Ishikawa (cell line): ENCODE results near the gene FCN1.

Experiments used
- CEBPB ChIP-seq: IDR thresholded peaks from 2 replicates; pipeline ENCODE4 v1.6.1; 2012
- CREB1 ChIP-seq: IDR thresholded peaks from 2 replicates; pipeline ENCODE4 v1.6.1; 2012; ENCODE audit warnings: low read depth
- EGR1 ChIP-seq: IDR thresholded peaks from 2 replicates; pipeline ENCODE4 v1.6.1; 2012
- EP300 ChIP-seq: IDR thresholded peaks from 2 replicates; pipeline ENCODE4 v1.6.1; 2012; ENCODE audit warnings: borderline replicate concordance
- FOXM1 ChIP-seq: IDR thresholded peaks from 2 replicates; pipeline ENCODE4 v1.6.1; 2012; ENCODE audit warnings: low read depth, borderline replicate concordance
- NFIC ChIP-seq: IDR thresholded peaks from 2 replicates; pipeline ENCODE4 v1.6.1; 2012
- RAD21 ChIP-seq: IDR thresholded peaks from 2 replicates; pipeline ENCODE4 v1.6.1; 2012; ENCODE audit warnings: low read depth
- TAF1 ChIP-seq: IDR thresholded peaks from 2 replicates; pipeline ENCODE4 v1.6.1; 2012; ENCODE audit warnings: low read depth, mild to moderate bottlenecking
- TCF12 ChIP-seq: IDR thresholded peaks from 2 replicates; pipeline ENCODE4 v1.6.1; 2012; ENCODE audit warnings: low read depth
- TEAD4 ChIP-seq: IDR thresholded peaks from 2 replicates; pipeline ENCODE4 v1.6.1; 2012
- YY1 ChIP-seq: IDR thresholded peaks from 2 replicates; pipeline ENCODE4 v1.6.1; 2012; ENCODE audit warnings: low read depth
- ZBTB7A ChIP-seq: IDR thresholded peaks from 2 replicates; pipeline ENCODE4 v1.6.1; 2012; ENCODE audit warnings: low read depth
- TF ChIP-seq, protein P1 (sequence below): IDR thresholded peaks from 2 replicates; pipeline ENCODE4 v1.6.1; 2012
- TF ChIP-seq, protein P2 (sequence below): IDR thresholded peaks from 2 replicates; pipeline ENCODE4 v1.6.1; 2012
- TF ChIP-seq, protein P3 (sequence below): IDR thresholded peaks from 2 replicates; pipeline ENCODE4 v1.6.1; 2012; ENCODE audit warnings: low read depth, mild to moderate bottlenecking

The FCN1 gene

DNA sequence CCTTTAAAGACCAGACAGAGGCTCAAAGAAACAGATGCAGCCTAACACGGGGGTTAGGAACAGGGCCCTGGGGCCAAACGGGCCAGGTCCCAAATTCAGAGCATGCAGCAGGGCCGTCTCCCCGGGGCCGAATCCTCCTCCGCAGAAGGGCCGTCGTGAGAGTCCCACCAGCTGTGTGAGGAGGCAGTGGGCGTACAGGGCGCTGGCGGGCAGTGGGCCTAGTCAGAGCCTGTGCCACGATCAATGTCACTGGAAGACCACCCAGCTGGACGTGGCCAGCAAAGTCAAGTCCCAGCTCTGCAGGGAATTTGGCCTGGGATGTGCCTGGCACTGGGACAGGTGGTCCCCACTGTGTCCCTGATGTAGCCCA is 52.9 kb downstream of the FCN1 start:
- TF ChIP-seq EGR1: no peak
- TF ChIP-seq CREB1: no peak
- no peak for TF ChIP-seq CEBPB
- no peak for TF ChIP-seq RAD21
- TF ChIP-seq, protein P1, sequence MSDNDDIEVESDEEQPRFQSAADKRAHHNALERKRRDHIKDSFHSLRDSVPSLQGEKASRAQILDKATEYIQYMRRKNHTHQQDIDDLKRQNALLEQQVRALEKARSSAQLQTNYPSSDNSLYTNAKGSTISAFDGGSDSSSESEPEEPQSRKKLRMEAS: no peak
- TF ChIP-seq, protein P2, sequence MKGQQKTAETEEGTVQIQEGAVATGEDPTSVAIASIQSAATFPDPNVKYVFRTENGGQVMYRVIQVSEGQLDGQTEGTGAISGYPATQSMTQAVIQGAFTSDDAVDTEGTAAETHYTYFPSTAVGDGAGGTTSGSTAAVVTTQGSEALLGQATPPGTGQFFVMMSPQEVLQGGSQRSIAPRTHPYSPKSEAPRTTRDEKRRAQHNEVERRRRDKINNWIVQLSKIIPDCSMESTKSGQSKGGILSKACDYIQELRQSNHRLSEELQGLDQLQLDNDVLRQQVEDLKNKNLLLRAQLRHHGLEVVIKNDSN: no peak
- no peak for TF ChIP-seq TEAD4
- no peak for TF ChIP-seq FOXM1
- TF ChIP-seq ZBTB7A: no peak
- no peak for TF ChIP-seq YY1
- no peak for TF ChIP-seq NFIC
- no peak for TF ChIP-seq TCF12
- TF ChIP-seq, protein P3, sequence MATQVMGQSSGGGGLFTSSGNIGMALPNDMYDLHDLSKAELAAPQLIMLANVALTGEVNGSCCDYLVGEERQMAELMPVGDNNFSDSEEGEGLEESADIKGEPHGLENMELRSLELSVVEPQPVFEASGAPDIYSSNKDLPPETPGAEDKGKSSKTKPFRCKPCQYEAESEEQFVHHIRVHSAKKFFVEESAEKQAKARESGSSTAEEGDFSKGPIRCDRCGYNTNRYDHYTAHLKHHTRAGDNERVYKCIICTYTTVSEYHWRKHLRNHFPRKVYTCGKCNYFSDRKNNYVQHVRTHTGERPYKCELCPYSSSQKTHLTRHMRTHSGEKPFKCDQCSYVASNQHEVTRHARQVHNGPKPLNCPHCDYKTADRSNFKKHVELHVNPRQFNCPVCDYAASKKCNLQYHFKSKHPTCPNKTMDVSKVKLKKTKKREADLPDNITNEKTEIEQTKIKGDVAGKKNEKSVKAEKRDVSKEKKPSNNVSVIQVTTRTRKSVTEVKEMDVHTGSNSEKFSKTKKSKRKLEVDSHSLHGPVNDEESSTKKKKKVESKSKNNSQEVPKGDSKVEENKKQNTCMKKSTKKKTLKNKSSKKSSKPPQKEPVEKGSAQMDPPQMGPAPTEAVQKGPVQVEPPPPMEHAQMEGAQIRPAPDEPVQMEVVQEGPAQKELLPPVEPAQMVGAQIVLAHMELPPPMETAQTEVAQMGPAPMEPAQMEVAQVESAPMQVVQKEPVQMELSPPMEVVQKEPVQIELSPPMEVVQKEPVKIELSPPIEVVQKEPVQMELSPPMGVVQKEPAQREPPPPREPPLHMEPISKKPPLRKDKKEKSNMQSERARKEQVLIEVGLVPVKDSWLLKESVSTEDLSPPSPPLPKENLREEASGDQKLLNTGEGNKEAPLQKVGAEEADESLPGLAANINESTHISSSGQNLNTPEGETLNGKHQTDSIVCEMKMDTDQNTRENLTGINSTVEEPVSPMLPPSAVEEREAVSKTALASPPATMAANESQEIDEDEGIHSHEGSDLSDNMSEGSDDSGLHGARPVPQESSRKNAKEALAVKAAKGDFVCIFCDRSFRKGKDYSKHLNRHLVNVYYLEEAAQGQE: no peak

DNA sequence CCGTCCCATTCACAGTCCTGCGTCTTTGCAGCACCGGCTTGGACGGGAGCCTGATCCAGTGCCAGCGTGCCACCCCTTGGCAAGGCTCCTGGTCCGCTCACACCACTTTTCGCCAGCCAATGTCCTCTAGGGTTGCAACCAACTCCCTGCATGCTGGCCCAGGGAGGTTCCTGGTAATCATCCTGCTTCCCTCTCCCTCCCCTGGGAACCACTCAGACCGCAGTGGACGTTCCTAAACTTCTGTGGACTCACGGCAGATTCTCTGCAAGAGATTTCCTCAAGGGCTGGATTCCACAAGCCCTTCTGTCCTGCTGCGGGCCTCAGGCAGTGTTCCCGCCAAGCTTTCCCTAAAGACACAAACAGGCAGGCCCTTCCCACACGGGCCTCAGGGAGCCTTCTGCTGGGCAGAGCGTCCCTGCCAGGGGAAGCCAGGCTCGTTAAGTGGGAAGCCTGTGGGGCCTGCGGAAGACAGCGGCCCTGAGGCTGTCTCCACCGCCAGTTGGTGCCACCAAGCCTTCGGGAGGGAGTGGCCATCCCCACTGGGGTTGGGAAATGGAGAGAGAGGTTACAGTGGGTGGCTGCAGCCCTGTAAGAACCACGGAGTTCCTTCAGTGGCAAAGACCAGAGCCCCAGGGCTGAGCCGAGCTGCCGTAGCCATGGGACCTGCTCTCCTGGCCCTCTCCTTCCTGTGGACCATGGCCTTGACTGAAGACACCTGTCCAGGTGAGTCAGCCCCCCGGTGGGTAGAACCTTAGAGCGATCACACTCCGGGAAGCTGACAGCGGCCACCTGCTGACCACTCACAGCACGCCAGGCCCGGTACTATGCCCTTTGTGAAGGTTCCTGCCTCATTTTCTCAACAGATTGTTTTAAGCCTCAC is 53.5 kb downstream of the FCN1 start:
- no peak for TF ChIP-seq EP300
- no peak for TF ChIP-seq TAF1
- no peak for TF ChIP-seq TCF12
- TF ChIP-seq EGR1: no peak
- no peak for TF ChIP-seq NFIC
- TF ChIP-seq, protein P2: no peak
- TF ChIP-seq CREB1: no peak
- no peak for TF ChIP-seq CEBPB
- TF ChIP-seq RAD21: no peak
- TF ChIP-seq FOXM1: no peak
- TF ChIP-seq ZBTB7A: no peak
- TF ChIP-seq, protein P1: no peak
- no peak for TF ChIP-seq YY1
- TF ChIP-seq, protein P3: no peak
- no peak for TF ChIP-seq TEAD4

DNA sequence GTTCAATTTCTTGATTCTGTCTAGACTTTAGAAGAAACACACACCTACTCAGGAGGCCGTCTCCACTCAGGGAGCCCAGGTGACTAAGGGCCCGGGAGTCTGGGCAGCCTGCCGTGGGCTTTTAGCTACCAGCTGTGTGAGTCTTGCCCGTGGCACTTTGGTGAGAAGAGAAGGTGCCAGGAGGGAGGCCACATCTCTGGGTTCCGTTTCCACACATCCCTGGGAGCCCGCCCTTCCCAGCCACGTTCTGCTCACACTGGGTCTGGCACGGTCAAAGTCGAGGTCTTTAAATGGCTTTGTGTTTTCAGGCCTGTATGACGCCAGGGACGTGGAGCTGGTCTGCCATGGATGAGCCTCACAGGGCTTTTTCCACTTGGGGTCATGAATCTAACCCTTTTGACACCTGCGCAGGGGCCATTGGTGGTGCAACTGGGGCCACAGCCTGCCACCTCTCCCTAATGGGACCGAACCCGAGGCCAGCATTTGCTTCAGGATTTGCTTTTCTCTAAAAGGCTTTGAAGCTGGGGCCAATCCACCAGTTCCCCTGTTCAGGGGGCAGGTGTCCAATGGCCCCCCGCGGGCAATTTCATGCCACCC is 54.3 kb downstream of the FCN1 start:
- TF ChIP-seq, protein P1: no peak

DNA sequence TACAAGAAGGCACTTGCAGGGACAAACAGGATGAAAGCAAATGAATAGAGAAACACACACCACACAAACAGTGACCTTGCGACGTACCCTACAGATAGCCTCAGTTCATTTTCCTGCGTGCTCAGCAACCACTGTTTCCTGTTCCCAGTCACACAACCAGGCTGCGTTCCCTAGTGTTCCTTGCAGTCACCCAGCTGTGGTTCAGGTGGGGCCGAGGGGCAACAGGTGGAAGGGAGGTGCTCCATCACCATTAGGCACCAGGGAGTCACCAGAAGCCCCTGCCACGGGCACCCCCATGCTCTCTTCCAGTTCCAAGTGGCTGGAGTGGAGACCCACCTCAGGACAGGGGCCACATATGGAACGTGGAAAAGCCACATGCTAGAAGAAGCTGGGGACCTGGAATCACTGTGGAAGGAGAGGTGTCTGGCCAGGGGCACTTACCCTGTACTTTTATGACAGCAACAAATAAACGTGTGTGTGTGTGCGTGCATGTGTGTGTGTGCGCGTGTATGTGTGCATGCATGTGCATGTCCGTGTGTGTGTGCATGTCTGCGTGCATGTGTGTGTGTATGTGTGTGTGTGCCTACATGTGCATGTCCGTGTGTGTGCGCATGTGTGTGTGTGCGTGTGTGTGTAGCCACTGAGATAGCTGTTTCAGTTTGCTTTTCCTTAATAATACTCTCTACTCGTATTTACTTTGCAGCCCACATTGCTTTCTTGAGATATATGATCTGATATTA is 55.9 kb downstream of the FCN1 start:
- TF ChIP-seq ZBTB7A (no peak), TEAD4 (no peak), EGR1 (no peak), TCF12 (no peak), FOXM1 (no peak), EP300 (no peak), NFIC (no peak), TAF1 (no peak), CEBPB (no peak), YY1 (no peak)
- TF ChIP-seq, protein P1: no peak
- TF ChIP-seq, protein P2: no peak
- TF ChIP-seq, protein P3: no peak
